HCT116 (cell line): ENCODE results near the gene KRTCAP2. TPM values are rescaled to one million over a fixed set of nuclear protein-coding genes. Genes with fewer than 3 reads are reported as not detected.
"Not testable (repeated sequence)": the region's sequence is repeated elsewhere in the genome, so short reads cannot be mapped to it uniquely, and the experiment has no call there.

Experiments used
- ATAC-seq: fragments of 200-7000 bp; cut with Tn5 transposase; 2 replicates; pipeline ENCODE4 v1.9.1; 2020; ENCODE audit warnings: mild to moderate bottlenecking, moderate library complexity
- BruUV-seq: library from RNA; stranded (reverse); fragments of 400-500 nt; replicated peaks from 2 replicates; lab custom pipeline; 2021; lab: Mats Ljungman, UMichigan
- CTCF ChIA-PET: fragments of 300-600 bp; sonication (Branson Sonifier 250); formaldehyde crosslinking; loops from one replicate; lab custom pipeline; 2021; ENCODE audit warnings: antibody characterized with exemption; lab: Charles Lee
- POLR2A ChIA-PET: fragments of 300-600, 350-600 bp; sonication (Branson Sonifier 250); formaldehyde crosslinking; loops from one replicate; lab custom pipeline; 2021; ENCODE audit warnings: antibody characterized with exemption; lab: Charles Lee
- RAD21 ChIA-PET, 2 experiments: fragments of 300-600 bp; sonication (Branson Sonifier 250); formaldehyde crosslinking; loops; one replicate each; lab custom pipeline; 2023; ENCODE audit warnings: low total read pairs in 2 of 2; ENCODE audit not compliant: uncharacterized antibody in 2 of 2, unreplicated experiment in 2 of 2, low non-redundant PET in 1 of 2; lab: Charles Lee
- DNase-seq: peaks from one replicate; pipeline ENCODE4 v3.0.0-alpha.2; 2010; ENCODE audit warnings: low read depth, low spot score
- H2AFZ ChIP-seq: fragments of 200-600 bp; shearing (Covaris generic), sonication (generic); 2 replicates; pipeline ENCODE4 v1.6.1; 2017; ENCODE audit warnings: low read depth, mixed run types, mixed read lengths, antibody characterized with exemption, low read length; ENCODE audit not compliant: poor library complexity, severe bottlenecking
- H3K27ac ChIP-seq: 2 replicates; pipeline ENCODE4 v1.5.1; 2012; ENCODE audit warnings: low read depth, low read length
- H3K27me3 ChIP-seq: fragments of 200-600 bp; sonication (generic); 2 replicates; pipeline ENCODE4 v1.6.1; 2016; ENCODE audit warnings: mixed run types, low read length, mixed read lengths; ENCODE audit not compliant: insufficient read depth
- H3K36me3 ChIP-seq, 2 experiments: fragments of 200-500 bp in 1 of 2; fragments of 200-600 bp in 1 of 2; sonication (Bioruptor generic) in 1 of 2; sonication (generic) in 1 of 2; 2 replicates each; pipeline versions ENCODE4 v1.5.1 to v1.6.1; 2014 to 2016; ENCODE audit warnings: low read length in 2 of 2, inconsistent platforms in 1 of 2, mixed read lengths in 1 of 2, mixed run types in 1 of 2; ENCODE audit not compliant: insufficient read depth in 2 of 2, control insufficient read depth in 1 of 2
- H3K4me1 ChIP-seq, 2 experiments: fragments of 200-600 bp in 1 of 2; sonication (generic) in 1 of 2; 2 replicates each; pipeline versions ENCODE4 v1.5.1 to v1.6.1; 2012 to 2017; ENCODE audit warnings: low read length in 2 of 2, inconsistent platforms in 1 of 2, mild to moderate bottlenecking in 1 of 2, mixed read lengths in 1 of 2, mixed run types in 1 of 2, moderate library complexity in 1 of 2; ENCODE audit not compliant: insufficient read depth in 2 of 2, control insufficient read depth in 1 of 2
- H3K4me2 ChIP-seq: fragments of 200-600 bp; sonication (generic); 2 replicates; pipeline ENCODE4 v1.6.1; 2017; ENCODE audit warnings: mixed run types, low read length, mixed read lengths
- H3K4me3 ChIP-seq, 2 experiments: fragments of 200-600 bp in 1 of 2; sonication (generic) in 1 of 2; replicated peaks in 1 of 2; 2 replicates each; pipeline ENCODE4 v1.5.1; 2011 to 2016; ENCODE audit warnings: low read length in 2 of 2, control low read depth in 1 of 2, low read depth in 1 of 2, mild to moderate bottlenecking in 1 of 2, mixed read lengths in 1 of 2, mixed run types in 1 of 2
- H3K79me2 ChIP-seq: fragments of 200-600 bp; sonication (generic); 2 replicates; pipeline ENCODE4 v1.6.1; 2017; ENCODE audit warnings: mild to moderate bottlenecking, mixed run types, low read length, moderate library complexity, mixed read lengths; ENCODE audit not compliant: insufficient read depth
- H3K9ac ChIP-seq: fragments of 200-600 bp; sonication (generic); 2 replicates; pipeline ENCODE4 v1.6.1; 2016; ENCODE audit warnings: low read length, mixed read lengths
- H3K9me2 ChIP-seq: fragments of 200-600 bp; sonication (generic), shearing (Covaris generic); 2 replicates; pipeline ENCODE4 v1.6.1; 2017; ENCODE audit warnings: mixed run types, mild to moderate bottlenecking, moderate library complexity; ENCODE audit not compliant: insufficient read depth
- H3K9me3 ChIP-seq, 2 experiments: fragments of 200-500 bp in 1 of 2; fragments of 200-600 bp in 1 of 2; sonication (Bioruptor generic) in 1 of 2; sonication (generic) in 1 of 2; 2 replicates each; pipeline ENCODE4 v1.6.1; 2014 to 2017; ENCODE audit warnings: low read length in 2 of 2, mixed read lengths in 2 of 2, inconsistent platforms in 1 of 2, low read depth in 1 of 2, mild to moderate bottlenecking in 1 of 2, mixed run types in 1 of 2, moderate library complexity in 1 of 2; ENCODE audit not compliant: control insufficient read depth in 1 of 2, insufficient read depth in 1 of 2
- H4K20me1 ChIP-seq: fragments of 200-600 bp; sonication (generic), shearing (Covaris generic); 2 replicates; pipeline ENCODE4 v1.6.1; 2017; ENCODE audit warnings: mixed run types, mild to moderate bottlenecking, moderate library complexity; ENCODE audit not compliant: insufficient read depth
- ATF3 ChIP-seq: IDR thresholded peaks from 2 replicates; pipeline ENCODE4 v1.6.1; 2012
- CBX3 ChIP-seq: IDR thresholded peaks from 2 replicates; pipeline ENCODE4 v1.6.1; 2012; ENCODE audit warnings: low read depth
- CEBPB ChIP-seq: IDR thresholded peaks from 2 replicates; pipeline ENCODE4 v1.6.1; 2012; ENCODE audit warnings: low read depth
- ELF1 ChIP-seq: IDR thresholded peaks from 2 replicates; pipeline ENCODE4 v1.6.1; 2012; ENCODE audit warnings: low read depth, borderline replicate concordance
- EZH2phosphoT487 ChIP-seq: fragments of 200-600 bp; IDR thresholded peaks from 2 replicates; pipeline ENCODE4 v1.6.1; 2018; ENCODE audit warnings: antibody characterized with exemption, borderline replicate concordance
- MAX ChIP-seq: IDR thresholded peaks from 2 replicates; pipeline ENCODE4 v1.6.1; 2012
- POLR2A ChIP-seq: IDR thresholded peaks from 2 replicates; pipeline ENCODE4 v1.7.0; 2011; ENCODE audit warnings: borderline replicate concordance; ENCODE audit not compliant: insufficient read depth, insufficient read length; ENCODE audit errors: extremely low read depth
- RAD21 ChIP-seq: IDR thresholded peaks from 2 replicates; pipeline ENCODE4 v1.6.1; 2012; ENCODE audit warnings: low read depth, mild to moderate bottlenecking
- SIN3A ChIP-seq: IDR thresholded peaks from 2 replicates; pipeline ENCODE4 v1.6.1; 2012; ENCODE audit warnings: low read depth
- SP1 ChIP-seq: IDR thresholded peaks from 2 replicates; pipeline ENCODE4 v1.6.1; 2012; ENCODE audit warnings: low read depth
- SRF ChIP-seq: IDR thresholded peaks from 2 replicates; pipeline ENCODE4 v1.6.1; 2012; ENCODE audit warnings: low read depth
- TCF7L2 ChIP-seq: IDR thresholded peaks from 2 replicates; pipeline ENCODE4 v1.7.0; 2011; ENCODE audit warnings: borderline replicate concordance, inconsistent platforms; ENCODE audit not compliant: insufficient read depth, insufficient read length; ENCODE audit errors: extremely low read depth
- ZBTB33 ChIP-seq: IDR thresholded peaks from 2 replicates; pipeline ENCODE4 v1.6.1; 2011; ENCODE audit warnings: mild to moderate bottlenecking, low read length, moderate library complexity; ENCODE audit not compliant: insufficient replicate concordance; ENCODE audit errors: extremely low read depth
- ZFX ChIP-seq: fragments of 450-650 bp; IDR thresholded peaks from 2 replicates; pipeline ENCODE4 v1.6.1; 2017
- ZNF274 ChIP-seq: fragments of 200-500 bp; sonication (Bioruptor generic); IDR thresholded peaks from 2 replicates; pipeline ENCODE4 v1.6.1; 2014; ENCODE audit warnings: mild to moderate bottlenecking, low read depth, low read length, inconsistent platforms
- intact Hi-C: fragments of 100-400 bp; cut with micrococcal nuclease; formaldehyde crosslinking; loops from 2 replicates; pipeline ENCODE4 v1.10.0; 2022
- total RNA-seq: library from RNA; stranded (reverse); gene quantifications from one replicate; pipeline ENCODE4 v1.2.1, GENCODE V29; 2021; ENCODE audit not compliant: unreplicated experiment

KRTCAP2 gene
- total RNA-seq, 1 experiment from 2014 or later: 143 TPM

GRCh38 chr1:155168456-155169210 lies 4.5 kb downstream of the KRTCAP2 start:
- DNase-seq: no peak
- BruUV-seq: no TSS peak
- intact Hi-C loops: loop anchor here (5.0 kb wide), 1 partner anchor 56 kb away; no protein-coding TSS in a partner anchor
- Histone ChIP-seq H3K27ac (no peak overlapping the region), H3K4me3 (no peak overlapping the region), H3K9me2 (no peaks in the 10 kb centered on the region), H3K79me2 (peaks cover 25% of the 10 kb centered on the region), H3K4me2 (no peak overlapping the region; the same call in 1 of the 2 replicates), H3K9ac (no peak overlapping the region), H3K4me1 (peaks cover 9 to 23% of the 10 kb centered on the region in 2 experiments; a peak in 2 of 4 replicates), H4K20me1 (no peaks in the 10 kb centered on the region), H2AFZ (no peak overlapping the region), H3K36me3 (peaks cover 2 to 7% of the 10 kb centered on the region in 2 experiments; a peak in 3 of 4 replicates), H3K27me3 (no peaks in the 10 kb centered on the region), H3K9me3 (no peaks in the 10 kb centered on the region)
- ChIA-PET RAD21 (interaction anchor here (0.7 to 1.7 kb wide), 6 partner anchors 32 to 83 kb away, joined by 3 to 35 read pairs (median 7); no protein-coding TSS in a partner anchor), CTCF (interaction anchor here (0.6 to 3.6 kb wide), 17 partner anchors 10 to 124 kb away, joined by 3 to 163 read pairs (median 7); partner anchors contain the start of genes DPM3, EFNA3, EFNA4 and THBS3), POLR2A (interaction anchor here (0.6 to 1.5 kb wide), 3 partner anchors 17 to 84 kb away, joined by 4 to 7 read pairs (median 7); no protein-coding TSS in a partner anchor)
- no peak for TF ChIP-seq POLR2A
- no peak for TF ChIP-seq MAX
- TF ChIP-seq ZNF274: no peak
- no peak for TF ChIP-seq ELF1
- no peak for TF ChIP-seq ZBTB33
- TF ChIP-seq RAD21: no peak
- TF ChIP-seq SRF: no peak
- TF ChIP-seq TCF7L2: no peak
- TF ChIP-seq ZFX: no peak
- TF ChIP-seq EZH2phosphoT487: no peak
- TF ChIP-seq CEBPB: no peak
- TF ChIP-seq CBX3: no peak
- no peak for TF ChIP-seq SIN3A
- no peak for TF ChIP-seq ATF3
- no peak for TF ChIP-seq SP1
- ATAC-seq: no peak

- not testable (repeated sequence) for H3K27ac ChIP-seq, H3K9me3 ChIP-seq, ATAC-seq, H3K27me3 ChIP-seq, H4K20me1 ChIP-seq, BruUV-seq, H2AFZ ChIP-seq, H3K36me3 ChIP-seq, DNase-seq, H3K9me2 ChIP-seq
- ChIA-PET CTCF (interaction anchor here (0.6 to 3.1 kb wide), 21 partner anchors 9 to 123 kb away, joined by 3 to 163 read pairs (median 4); partner anchors contain the start of genes DPM3, EFNA3, EFNA4 and SLC50A1), POLR2A (interaction anchor here (1.5 kb wide), 2 partner anchors 77 to 83 kb away, joined by 7 read pairs; no protein-coding TSS in a partner anchor), RAD21 (interaction anchor here (0.7 to 1.7 kb wide), 8 partner anchors 31 to 83 kb away, joined by 3 to 35 read pairs (median 6); partner anchors contain the start of gene SLC50A1 (in 1 of the 2))
- Histone ChIP-seq H3K4me1 (peaks cover 9 to 19% of the 10 kb centered on the region in 2 experiments; a peak in 2 of 4 replicates), H3K4me3 (peak overlapping the region in 1 of 2 experiments; percentile 59; a peak in 2 of 4 replicates), H3K79me2 (peaks cover 25% of the 10 kb centered on the region), H3K9ac (0 out of 2 replicates have a peak overlapping the region, but pooled peaks have one; percentile 50), H3K4me2 (peak overlapping the region; percentile 94)
- intact Hi-C loops: loop anchor here (5.0 kb wide), 1 partner anchor 56 kb away; no protein-coding TSS in a partner anchor
Measured at GRCh38 chr1:155168105-155168445, 5.0 kb downstream of the KRTCAP2 start.
